Spleen (tissue), 7 donors: ENCODE data around the gene TACC2.

Source experiments
- POLR2A ChIP-seq, 3 donors: fragments of 450-650 bp; IDR thresholded peaks; one replicate each; pipeline ENCODE4 v1.5.1; 2017; ENCODE audit warnings: antibody characterized with exemption in 3 of 3, mild to moderate bottlenecking in 1 of 3
- TF ChIP-seq, protein P1 (sequence below), 11 experiments: fragments of 200-600 bp in 7 of 11; fragments of 450-650 bp in 4 of 11; sonication (generic) in 4 of 11; IDR thresholded peaks in 8 of 11; conservative IDR thresholded peaks in 3 of 11; 1 replicate in 7 of 11; 2 replicates in 4 of 11; pipeline versions ENCODE4 v1.4.0 to v1.8.0; 2016 to 2021; ENCODE audit warnings: antibody characterized with exemption in 11 of 11, inconsistent platforms in 4 of 11, mild to moderate bottlenecking in 1 of 11
- donor health status: DM: no; HTN: no; CAD: no; lungs with moderate emphysema.
- donor health status: DM: no; HTN: no; CAD: no.
- donor health status: DM: no; HTN: no; CAD: no.

DNA sequence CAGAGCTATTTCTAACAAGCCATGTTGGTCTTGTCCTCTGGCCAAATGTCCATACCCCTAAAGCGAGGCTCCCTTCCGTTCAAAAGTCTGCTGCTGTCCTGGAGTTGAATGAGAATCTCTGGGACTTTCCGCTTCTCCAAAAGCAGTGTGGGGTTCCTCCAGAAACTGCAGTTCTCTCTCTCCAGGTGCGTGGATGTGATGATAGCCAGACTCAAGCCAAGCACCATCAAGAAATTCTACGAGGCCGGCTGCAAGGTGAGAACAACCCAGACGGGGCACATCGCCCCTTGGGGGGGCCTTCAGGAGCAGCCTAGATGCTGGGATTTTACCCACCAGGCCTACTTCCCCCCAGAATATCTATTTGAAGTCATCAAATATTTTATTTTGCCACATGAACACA lies 308.6 kb downstream of the TACC2 start:
- TF ChIP-seq, protein P1, sequence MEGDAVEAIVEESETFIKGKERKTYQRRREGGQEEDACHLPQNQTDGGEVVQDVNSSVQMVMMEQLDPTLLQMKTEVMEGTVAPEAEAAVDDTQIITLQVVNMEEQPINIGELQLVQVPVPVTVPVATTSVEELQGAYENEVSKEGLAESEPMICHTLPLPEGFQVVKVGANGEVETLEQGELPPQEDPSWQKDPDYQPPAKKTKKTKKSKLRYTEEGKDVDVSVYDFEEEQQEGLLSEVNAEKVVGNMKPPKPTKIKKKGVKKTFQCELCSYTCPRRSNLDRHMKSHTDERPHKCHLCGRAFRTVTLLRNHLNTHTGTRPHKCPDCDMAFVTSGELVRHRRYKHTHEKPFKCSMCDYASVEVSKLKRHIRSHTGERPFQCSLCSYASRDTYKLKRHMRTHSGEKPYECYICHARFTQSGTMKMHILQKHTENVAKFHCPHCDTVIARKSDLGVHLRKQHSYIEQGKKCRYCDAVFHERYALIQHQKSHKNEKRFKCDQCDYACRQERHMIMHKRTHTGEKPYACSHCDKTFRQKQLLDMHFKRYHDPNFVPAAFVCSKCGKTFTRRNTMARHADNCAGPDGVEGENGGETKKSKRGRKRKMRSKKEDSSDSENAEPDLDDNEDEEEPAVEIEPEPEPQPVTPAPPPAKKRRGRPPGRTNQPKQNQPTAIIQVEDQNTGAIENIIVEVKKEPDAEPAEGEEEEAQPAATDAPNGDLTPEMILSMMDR (IDR thresholded peaks at IDR 0.05 in 8 of 11, conservative IDR thresholded peaks at IDR 0.05 in 3 of 11), result no peak
- TF ChIP-seq POLR2A (IDR thresholded peaks at IDR 0.05), result no peak
